Measurements from ENCODE around the gene ATE1.
"Not testable (repeated sequence)": the region's sequence is repeated elsewhere in the genome, so short reads cannot be mapped to it uniquely, and the experiment has no call there.

The ATE1 gene

GRCh38 chr10:121929585-121930267 is 1.9 kb upstream of the ATE1 start:
- DNase-seq, result not testable (repeated sequence)

- no peak for DNase-seq
These were observed 675 bp upstream of the ATE1 start for GRCh38 chr10:121928528-121928884.

GRCh38 chr10:121927318-121927840 is 452 bp downstream of the ATE1 start:
- DNase-seq, result peak; percentile 19

- DNase-seq, result peak; percentile 0
These were observed 1.0 kb downstream of the ATE1 start for GRCh38 chr10:121926671-121927317.

- no peak for DNase-seq
These were observed 1.7 kb downstream of the ATE1 start for GRCh38 chr10:121926157-121926556.

GRCh38 chr10:121921238-121921931 is 6.4 kb downstream of the ATE1 start:
- no peak for DNase-seq

GRCh38 chr10:121919666-121920065 is 8.2 kb downstream of the ATE1 start:
- DNase-seq, result no peak

GRCh38 chr10:121918800-121919199 is 9.0 kb downstream of the ATE1 start:
- not testable (repeated sequence) for DNase-seq

GRCh38 chr10:121914661-121915060 is 13.2 kb downstream of the ATE1 start:
- DNase-seq, result no peak

GRCh38 chr10:121911421-121911697 is 16.5 kb downstream of the ATE1 start:
- no peak for DNase-seq

- DNase-seq, result no peak
These were observed 17.0 kb downstream of the ATE1 start for GRCh38 chr10:121910673-121911420.

GRCh38 chr10:121904888-121905287 is 22.9 kb downstream of the ATE1 start:
- DNase-seq, result no peak

GRCh38 chr10:121900443-121901174 is 27.2 kb downstream of the ATE1 start:
- DNase-seq, result peak; percentile 39

- no peak for DNase-seq
These were observed 28.1 kb downstream of the ATE1 start for GRCh38 chr10:121899727-121900126.

GRCh38 chr10:121891103-121891502 is 36.7 kb downstream of the ATE1 start:
- no peak for DNase-seq

- DNase-seq, result no peak
These were observed 38.6 kb downstream of the ATE1 start for GRCh38 chr10:121889212-121889611.

GRCh38 chr10:121886997-121887622 is 40.7 kb downstream of the ATE1 start:
- DNase-seq, result peak; percentile 35

- DNase-seq, result no peak
These were observed 41.6 kb downstream of the ATE1 start for GRCh38 chr10:121886181-121886580.

GRCh38 chr10:121880895-121881294 is 46.9 kb downstream of the ATE1 start:
- no peak for DNase-seq

- no peak for DNase-seq
These were observed 48.4 kb downstream of the ATE1 start for GRCh38 chr10:121879476-121879875.

- no peak for DNase-seq
These were observed 54.6 kb downstream of the ATE1 start for GRCh38 chr10:121873236-121873635.

- no peak for DNase-seq
These were observed 57.4 kb downstream of the ATE1 start for GRCh38 chr10:121870413-121870812.

All from NCI-H345 (cell line).